Cardiac ventricle fibroblast (primary cell): ENCODE data around the gene RGL2. TPM values are rescaled to one million over a fixed set of nuclear protein-coding genes. Genes with fewer than 3 reads are reported as not detected.

Source experiments
- total RNA-seq: library from RNA; depleted of rRNA; stranded (reverse); fragments of >200 nt; gene quantifications from 2 replicates; pipeline ENCODE4 v1.2.3, GENCODE V29; 2015

RGL2 gene, protein sequence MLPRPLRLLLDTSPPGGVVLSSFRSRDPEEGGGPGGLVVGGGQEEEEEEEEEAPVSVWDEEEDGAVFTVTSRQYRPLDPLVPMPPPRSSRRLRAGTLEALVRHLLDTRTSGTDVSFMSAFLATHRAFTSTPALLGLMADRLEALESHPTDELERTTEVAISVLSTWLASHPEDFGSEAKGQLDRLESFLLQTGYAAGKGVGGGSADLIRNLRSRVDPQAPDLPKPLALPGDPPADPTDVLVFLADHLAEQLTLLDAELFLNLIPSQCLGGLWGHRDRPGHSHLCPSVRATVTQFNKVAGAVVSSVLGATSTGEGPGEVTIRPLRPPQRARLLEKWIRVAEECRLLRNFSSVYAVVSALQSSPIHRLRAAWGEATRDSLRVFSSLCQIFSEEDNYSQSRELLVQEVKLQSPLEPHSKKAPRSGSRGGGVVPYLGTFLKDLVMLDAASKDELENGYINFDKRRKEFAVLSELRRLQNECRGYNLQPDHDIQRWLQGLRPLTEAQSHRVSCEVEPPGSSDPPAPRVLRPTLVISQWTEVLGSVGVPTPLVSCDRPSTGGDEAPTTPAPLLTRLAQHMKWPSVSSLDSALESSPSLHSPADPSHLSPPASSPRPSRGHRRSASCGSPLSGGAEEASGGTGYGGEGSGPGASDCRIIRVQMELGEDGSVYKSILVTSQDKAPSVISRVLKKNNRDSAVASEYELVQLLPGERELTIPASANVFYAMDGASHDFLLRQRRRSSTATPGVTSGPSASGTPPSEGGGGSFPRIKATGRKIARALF
- total RNA-seq, result 16.1 and 17.8 TPM in 2 replicates

DNA sequence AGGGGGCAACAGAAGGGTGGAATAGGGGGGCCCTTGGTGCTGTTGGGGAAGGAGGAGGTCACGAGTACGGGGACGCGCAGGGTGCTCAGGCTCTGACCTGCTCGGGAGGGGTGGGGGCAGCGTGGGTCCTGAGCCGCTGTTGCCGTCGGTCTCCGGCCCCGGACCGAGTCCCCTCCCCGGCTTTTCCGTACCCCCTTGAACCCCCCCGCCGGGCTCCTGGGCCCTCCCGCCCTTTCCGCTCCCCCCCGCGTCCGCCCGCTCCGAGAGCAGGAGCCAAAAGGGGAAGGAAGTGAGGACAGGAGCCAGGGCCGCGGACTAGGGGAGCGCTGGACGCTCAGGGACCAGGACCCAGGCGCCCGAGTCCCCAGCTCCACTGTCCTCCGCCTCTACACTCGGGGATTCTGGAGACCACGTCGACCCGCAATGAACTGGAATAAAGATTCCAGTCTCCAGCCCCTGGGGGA, at the start of gene RGL2:
RGL2 (minus strand) TSS at position 170 of the 464 bp plus-strand sequence. CDS start 332 bp downstream, outside the sequence.

DNA sequence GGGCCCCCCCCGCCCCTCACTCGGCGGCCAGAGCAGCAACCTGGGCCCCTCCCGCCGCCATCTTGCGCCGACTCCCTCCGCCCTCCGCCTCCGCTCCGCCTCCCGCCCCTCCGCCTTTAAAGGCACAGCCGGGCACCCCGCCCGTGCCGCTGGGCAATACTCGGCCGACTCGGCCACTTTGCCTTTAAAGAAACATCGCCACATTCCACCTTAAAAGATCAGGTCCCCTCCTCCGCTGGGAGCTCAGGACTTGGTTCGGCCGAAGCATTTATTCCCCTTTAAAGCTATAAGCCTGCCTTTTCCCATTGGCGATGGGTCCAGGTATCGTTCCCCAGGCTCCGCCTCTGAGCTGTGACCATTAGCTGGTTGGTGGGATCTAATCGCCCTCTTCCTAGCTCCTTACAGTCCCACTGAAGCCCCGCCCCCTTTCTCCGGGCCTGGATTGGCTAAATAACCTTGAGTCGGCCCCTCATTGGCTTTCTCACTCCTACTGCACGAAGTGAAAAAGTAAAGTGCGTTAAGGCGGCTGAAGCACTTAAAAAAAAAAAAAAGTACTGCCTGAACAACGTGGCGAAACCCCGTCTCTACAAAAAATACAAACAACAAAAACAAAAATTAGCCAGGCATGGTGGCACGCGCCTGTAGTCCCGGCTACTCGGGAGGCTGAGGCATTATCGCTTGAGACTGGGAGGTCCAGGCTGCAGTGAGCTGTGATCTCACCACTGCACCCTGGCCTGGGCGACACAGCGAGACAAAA, 19.1 kb upstream of the RGL2 start, which contains the start of gene ZBTB22:
ZBTB22 (minus strand) TSS at position 76 of the 757 bp plus-strand sequence. CDS start 828 bp downstream, outside the sequence.

DNA sequence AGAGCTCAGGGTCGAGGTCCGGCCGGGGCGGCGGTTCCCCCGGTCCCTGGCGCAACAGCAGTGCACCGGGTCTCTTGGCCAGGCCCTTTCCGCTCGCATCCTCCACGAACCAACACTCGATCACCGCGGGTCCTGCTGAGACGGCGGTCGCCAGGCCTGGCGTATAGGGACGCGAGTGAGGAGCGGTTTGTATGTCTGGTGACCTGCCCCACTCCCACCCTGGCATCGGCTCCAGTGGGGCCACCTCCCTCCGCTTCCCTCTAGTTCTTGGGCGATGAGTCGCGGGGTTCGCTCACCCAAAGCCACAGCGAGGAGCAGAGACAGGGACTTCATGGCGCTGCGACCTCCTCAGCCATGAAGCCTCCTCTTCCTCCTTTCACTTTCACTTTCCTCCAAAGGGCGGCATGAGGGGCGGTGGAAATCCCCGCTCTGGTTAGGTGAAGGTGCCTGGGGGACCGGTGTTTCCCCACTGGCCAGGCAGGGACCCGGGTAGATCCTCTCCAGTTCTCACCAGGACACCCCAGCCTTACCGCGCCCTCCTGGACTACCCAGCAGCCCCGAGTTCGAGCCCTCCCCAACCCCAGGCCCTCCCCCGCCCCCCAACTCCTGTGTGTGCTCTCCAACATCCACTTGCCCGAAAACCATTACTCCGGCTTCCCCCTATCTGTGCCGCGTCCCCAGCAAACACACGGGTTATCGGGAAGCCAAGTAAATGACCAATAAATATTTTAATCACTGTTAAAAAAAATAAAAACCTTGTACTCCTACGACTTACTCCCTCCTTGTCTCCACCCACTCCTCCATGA, 15.2 kb upstream of the RGL2 start, which contains the start of gene TAPBP:
TAPBP (minus strand) TSS at position 370 of the 806 bp plus-strand sequence; CDS start at position 333, 37 bp downstream.

DNA sequence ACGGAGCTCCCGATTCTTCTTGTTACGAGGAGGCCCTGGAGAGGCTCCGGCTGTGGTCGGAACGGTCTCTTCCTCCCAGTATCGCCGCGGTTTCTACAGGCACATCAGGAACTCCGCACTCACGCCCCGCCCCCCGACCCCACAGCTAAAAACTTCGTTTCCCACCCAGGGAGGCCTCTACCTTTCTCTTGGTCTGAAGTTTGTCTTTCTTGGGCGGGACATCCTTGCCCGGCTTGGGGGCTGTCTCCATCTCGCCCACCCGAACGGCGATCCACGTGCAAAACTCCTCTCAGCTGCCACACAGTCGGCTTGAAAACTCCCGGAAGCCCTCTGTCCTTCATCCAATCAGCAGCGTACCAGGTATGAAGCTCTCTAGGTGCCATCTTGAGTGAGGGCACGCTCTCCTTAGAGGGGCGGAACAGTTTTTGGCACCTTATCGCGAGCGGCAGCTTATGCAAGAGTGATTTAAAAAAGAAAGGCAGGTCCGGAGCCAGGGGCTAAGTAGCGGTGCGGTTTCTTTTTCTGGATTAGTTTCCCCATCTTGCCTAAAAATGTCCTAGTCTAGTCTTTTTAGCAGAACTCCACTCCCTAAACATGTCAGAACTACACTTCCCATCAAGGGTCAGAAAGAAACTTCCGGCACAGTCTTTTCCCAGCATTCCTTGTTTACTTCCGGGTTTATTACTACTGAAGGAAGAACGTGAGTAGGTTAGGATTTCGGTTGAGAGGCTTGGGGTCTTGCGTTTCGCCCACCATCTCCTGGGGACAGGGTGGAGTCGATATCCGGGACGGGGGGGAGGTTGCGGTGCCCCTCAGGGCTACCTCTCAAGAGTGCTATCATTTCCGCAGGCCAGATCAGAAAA, 9.6 kb downstream of the RGL2 start, which contains the start of the genes PFDN6 and WDR46:
PFDN6 (plus strand) TSS at position 681 of the 863 bp plus-strand sequence. CDS start 256 bp downstream, outside the sequence.
WDR46 (minus strand) TSS at position 319 of the 863 bp plus-strand sequence; CDS start at position 250, 69 bp downstream.

DNA sequence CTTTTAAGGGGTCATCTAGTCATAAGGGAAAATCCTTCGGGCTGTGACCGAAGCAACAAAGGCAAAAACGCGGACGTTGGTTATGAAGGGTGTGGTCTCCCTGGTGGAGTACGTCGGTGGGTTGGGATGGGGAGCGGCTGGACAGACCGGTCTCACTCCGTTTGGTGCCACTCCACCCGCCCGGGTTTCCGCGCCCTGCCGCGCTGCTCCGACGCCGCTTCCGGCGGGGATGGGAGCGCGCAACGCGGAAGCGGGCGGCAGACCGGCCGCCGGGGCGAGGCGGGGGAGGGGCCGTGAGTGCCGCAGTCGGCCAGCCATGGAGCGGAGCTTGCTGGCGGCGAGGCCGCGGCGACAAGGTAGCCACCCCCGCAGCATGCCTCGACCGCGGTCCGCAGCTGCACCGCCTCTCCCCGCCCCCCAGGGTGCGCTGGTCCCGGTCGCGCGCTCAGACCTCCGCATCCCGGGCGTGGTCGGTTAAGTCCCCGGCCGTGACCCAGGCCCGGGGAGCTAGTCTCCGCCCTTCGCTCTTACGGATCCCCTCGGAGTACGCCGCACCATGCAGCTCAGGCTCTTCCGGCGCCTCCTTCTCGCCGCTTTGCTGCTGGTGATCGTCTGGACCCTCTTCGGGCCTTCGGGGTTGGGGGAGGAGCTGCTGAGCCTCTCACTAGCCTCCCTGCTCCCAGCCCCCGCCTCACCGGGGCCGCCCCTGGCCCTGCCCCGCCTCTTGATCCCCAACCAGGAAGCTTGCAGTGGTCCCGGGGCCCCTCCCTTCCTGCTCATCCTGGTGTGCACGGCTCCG, 21.7 kb downstream of the RGL2 start, which contains the start of gene B3GALT4:
B3GALT4 (plus strand) TSS at position 260 of the 799 bp plus-strand sequence; CDS start at position 557, 297 bp downstream.

DNA sequence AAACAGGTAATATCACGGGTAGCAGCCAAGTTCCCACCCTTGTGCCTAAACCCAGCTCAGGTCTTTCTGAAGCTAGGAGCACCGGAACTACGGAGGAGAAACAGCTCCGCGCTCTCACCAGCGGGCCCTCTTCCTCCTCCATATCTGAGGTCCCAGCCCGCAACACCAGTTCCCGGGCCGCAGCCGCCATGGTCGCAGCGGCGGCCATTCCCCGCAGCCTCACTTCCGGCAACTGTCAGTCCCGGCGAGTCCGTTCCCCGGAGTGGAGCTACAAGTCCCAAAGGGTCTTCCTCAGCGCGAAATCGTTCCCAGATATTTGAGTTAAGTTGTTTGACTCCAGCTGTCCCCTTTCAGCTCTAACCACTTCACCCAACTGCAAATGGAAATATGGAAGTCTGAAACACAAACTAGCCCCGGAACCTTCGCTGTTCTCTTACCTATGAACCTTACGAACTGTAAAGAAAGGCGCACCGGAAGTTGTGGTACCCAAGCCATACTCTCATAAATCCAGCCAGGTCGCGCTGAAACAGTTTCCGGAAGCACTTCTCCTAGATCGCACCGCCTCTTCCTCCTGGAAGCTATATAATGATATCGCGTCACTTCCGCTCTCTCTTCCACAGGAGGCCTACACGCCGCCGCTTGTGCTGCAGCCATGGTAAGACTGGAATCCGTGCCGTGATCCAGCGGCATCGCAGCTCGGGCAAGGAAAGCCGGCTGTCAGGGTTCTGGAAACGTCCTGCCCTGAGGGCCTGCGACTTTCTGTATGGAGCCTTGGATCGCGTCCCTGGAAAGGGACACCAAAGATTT, 27.1 kb downstream of the RGL2 start, which contains the start of the genes RPS18 and VPS52:
RPS18 (plus strand) TSS at position 608 of the 807 bp plus-strand sequence; CDS start at position 653, 45 bp downstream.
VPS52 (minus strand) TSS at position 409 of the 807 bp plus-strand sequence; CDS start at position 208, 201 bp downstream.

Other genes with a start within 250 kb of the RGL2 start
- gene HLA-DPA1, start 225.3 kb downstream of the RGL2 start, total RNA-seq, result 2.8 and 7.6 TPM in 2 replicates
- 4.1 and 10.1 TPM in 2 replicates for gene HLA-DPB1, start 223.0 kb downstream of the RGL2 start, total RNA-seq
- gene COL11A2, start 106.5 kb downstream of the RGL2 start, total RNA-seq, result 0.05 and 0.06 TPM in 2 replicates
- 19.2 and 20.3 TPM in 2 replicates for gene RXRB, start 98.3 kb downstream of the RGL2 start, total RNA-seq
- gene SLC39A7, start 98.1 kb downstream of the RGL2 start, total RNA-seq, result 133 and 143 TPM in 2 replicates
- gene HSD17B8, start 94.3 kb downstream of the RGL2 start, total RNA-seq, result 2.2 and 6.6 TPM in 2 replicates
- gene RING1, start 90.4 kb downstream of the RGL2 start, total RNA-seq, result 13.6 and 13.9 TPM in 2 replicates
- 13.3 and 29.0 TPM in 2 replicates for gene VPS52, start 27.1 kb downstream of the RGL2 start, total RNA-seq
- 3,899 and 4,707 TPM in 2 replicates for gene RPS18, start 26.9 kb downstream of the RGL2 start, total RNA-seq
- 2.3 and 2.7 TPM in 2 replicates for gene B3GALT4, start 21.8 kb downstream of the RGL2 start, total RNA-seq
- gene WDR46, start 9.7 kb downstream of the RGL2 start, total RNA-seq, result 55.5 and 57.8 TPM in 2 replicates
- 45.7 and 55.3 TPM in 2 replicates for gene PFDN6, start 9.3 kb downstream of the RGL2 start, total RNA-seq
- 47.9 and 50.1 TPM in 2 replicates for gene TAPBP, start 15.1 kb upstream of the RGL2 start, total RNA-seq
- gene ZBTB22, start 18.8 kb upstream of the RGL2 start, total RNA-seq, result 13.9 and 17.1 TPM in 2 replicates
- 33.6 and 35.2 TPM in 2 replicates for gene DAXX, start 24.0 kb upstream of the RGL2 start, total RNA-seq
- 1.3 and 5.0 TPM in 2 replicates for gene KIFC1, start 92.9 kb upstream of the RGL2 start, total RNA-seq
- gene PHF1, start 112.1 kb upstream of the RGL2 start, total RNA-seq, result 22.2 and 32.6 TPM in 2 replicates
- 124 and 165 TPM in 2 replicates for gene CUTA, start 119.2 kb upstream of the RGL2 start, total RNA-seq
- 8.1 TPM in 2 replicates for gene SYNGAP1, start 121.1 kb upstream of the RGL2 start, total RNA-seq
- 2.6 and 4.7 TPM in 2 replicates for gene ZBTB9, start 155.6 kb upstream of the RGL2 start, total RNA-seq